Stomach (tissue), 4 donors: Measurements from ENCODE around the gene GPC6.

ENCODE experiments used
- CTCF ChIP-seq, 7 experiments: fragments of 450-650 bp in 4 of 7; fragments of 200-600 bp in 3 of 7; sonication (generic) in 3 of 7; IDR thresholded peaks; one replicate each; pipeline ENCODE4 v1.5.1; 2016 to 2019; ENCODE audit warnings: antibody characterized with exemption in 7 of 7, control low read depth in 2 of 7, mild to moderate bottlenecking in 1 of 7
- POLR2A ChIP-seq, 4 donors: fragments of 450-650 bp; IDR thresholded peaks; one replicate each; pipeline ENCODE4 v1.6.1; 2016; ENCODE audit warnings: antibody characterized with exemption in 4 of 4, control low read depth in 2 of 4, mild to moderate bottlenecking in 1 of 4, moderate library complexity in 1 of 4

- no peak for TF ChIP-seq CTCF (IDR thresholded peaks at IDR 0.05)
- no peak for TF ChIP-seq POLR2A (IDR thresholded peaks at IDR 0.05)
Observed at GRCh38 chr13:93268327-93269028, 41.9 kb downstream of the GPC6 start.
